Astrocyte of the cerebellum (primary cell): ENCODE data around the gene TRIM52.

ENCODE experiments used
- DNase-seq: peaks from one replicate; pipeline ENCODE4 v3.0.0-alpha.2; 2011; ENCODE audit warnings: low read depth
- H3K4me3 ChIP-seq: 2 replicates; pipeline ENCODE4 v1.5.1; 2011; ENCODE audit warnings: mild to moderate bottlenecking, low read depth, low read length, moderate library complexity
- in situ Hi-C: cut with HindIII; loops from 2 replicates; pipeline ENCODE4 v1.10.0; 2017; ENCODE audit warnings: low sequenced_read_pairs
- TF ChIP-seq, protein P1 (sequence below): IDR thresholded peaks from 2 replicates; pipeline ENCODE4 v1.5.1; 2012; ENCODE audit warnings: low read length, low read depth, moderate library complexity, mild to moderate bottlenecking; ENCODE audit errors: missing control alignments

The TRIM52 gene

GRCh38 chr5:181222630-181223057, 38.3 kb downstream of the TRIM52 start:
- no peak for DNase-seq
- peak overlapping the region; percentile 80 for H3K4me3 ChIP-seq
- TF ChIP-seq, protein P1, sequence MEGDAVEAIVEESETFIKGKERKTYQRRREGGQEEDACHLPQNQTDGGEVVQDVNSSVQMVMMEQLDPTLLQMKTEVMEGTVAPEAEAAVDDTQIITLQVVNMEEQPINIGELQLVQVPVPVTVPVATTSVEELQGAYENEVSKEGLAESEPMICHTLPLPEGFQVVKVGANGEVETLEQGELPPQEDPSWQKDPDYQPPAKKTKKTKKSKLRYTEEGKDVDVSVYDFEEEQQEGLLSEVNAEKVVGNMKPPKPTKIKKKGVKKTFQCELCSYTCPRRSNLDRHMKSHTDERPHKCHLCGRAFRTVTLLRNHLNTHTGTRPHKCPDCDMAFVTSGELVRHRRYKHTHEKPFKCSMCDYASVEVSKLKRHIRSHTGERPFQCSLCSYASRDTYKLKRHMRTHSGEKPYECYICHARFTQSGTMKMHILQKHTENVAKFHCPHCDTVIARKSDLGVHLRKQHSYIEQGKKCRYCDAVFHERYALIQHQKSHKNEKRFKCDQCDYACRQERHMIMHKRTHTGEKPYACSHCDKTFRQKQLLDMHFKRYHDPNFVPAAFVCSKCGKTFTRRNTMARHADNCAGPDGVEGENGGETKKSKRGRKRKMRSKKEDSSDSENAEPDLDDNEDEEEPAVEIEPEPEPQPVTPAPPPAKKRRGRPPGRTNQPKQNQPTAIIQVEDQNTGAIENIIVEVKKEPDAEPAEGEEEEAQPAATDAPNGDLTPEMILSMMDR = no peak
- in situ Hi-C loops = no loop called here

DNA sequence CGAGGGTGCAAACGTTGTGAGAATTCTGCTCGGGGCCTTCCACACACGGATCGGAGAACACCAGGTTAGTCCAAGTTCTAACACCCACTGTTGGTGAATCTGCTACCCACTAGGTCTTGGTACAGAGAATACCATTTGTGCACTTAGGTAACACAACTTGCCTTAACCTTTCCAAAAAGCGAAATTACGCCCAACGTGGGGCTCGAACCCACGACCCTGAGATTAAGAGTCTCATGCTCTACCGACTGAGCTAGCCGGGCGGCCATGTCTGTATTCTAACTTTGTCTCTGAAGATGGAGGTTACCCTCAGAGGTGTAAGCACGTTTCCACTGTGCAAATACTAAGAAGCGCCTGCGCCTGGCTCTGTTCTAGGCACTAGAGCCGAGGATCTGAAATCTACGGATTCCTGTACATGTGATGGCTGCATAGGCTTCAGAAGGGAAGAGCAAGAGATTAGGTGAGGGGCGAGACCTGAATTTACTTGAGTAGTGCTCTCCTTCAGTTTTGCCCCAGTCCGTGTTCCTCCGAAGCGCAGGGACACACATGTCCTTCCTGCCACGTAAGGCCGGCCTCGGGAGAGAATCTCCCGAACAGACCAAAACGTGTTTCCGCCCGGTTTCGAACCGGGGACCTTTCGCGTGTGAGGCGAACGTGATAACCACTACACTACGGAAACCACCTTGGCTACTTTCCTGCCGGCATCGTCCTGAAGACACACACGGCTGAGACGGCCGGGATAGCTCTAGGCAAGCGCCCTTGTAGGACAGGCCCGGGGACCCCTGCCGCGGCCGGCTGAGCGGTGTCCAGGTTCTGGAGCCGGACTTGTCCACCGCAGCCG, 38.9 kb downstream of the TRIM52 start:
- H3K4me3 ChIP-seq = peak overlapping the region; percentile 80
- TF ChIP-seq, protein P1 = no peak
- in situ Hi-C loops = no loop called here
- no peak for DNase-seq

DNA sequence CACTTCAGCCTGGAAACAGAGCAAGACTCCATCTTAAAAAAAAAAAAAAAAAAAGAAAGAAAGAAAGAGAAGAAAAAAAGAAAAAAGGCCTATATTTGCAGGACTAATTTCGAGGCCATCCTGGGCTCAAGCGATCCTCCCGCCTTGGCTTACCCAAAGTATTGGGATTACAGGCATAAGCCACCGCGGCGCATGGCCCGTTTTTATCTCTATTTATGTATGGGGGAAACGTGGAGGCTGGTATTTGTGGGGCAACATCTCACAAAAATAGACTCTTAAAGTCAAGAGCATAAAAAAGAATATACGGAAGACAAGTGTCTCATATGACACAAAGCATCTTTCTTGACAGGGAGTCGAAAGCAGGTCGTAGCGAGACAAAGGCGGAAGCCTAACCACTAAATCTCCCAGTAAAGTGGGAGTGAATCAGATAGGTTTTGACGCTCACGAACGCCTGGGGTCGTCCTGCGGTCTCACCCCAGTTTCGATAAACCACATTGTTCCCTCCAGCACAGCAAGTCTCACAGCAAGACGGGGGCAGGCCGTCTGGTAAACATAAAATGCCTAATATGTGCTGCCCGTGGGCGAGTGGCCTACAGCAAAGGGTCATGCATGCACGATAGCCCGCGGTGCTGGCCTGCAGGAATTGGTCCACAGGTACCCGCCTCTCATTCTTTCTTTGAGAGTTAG, 39.7 kb downstream of the TRIM52 start:
- in situ Hi-C loops = no loop called here
- DNase-seq = no peak
- H3K4me3 ChIP-seq = no peak overlapping the region
- TF ChIP-seq, protein P1 = no peak

DNA sequence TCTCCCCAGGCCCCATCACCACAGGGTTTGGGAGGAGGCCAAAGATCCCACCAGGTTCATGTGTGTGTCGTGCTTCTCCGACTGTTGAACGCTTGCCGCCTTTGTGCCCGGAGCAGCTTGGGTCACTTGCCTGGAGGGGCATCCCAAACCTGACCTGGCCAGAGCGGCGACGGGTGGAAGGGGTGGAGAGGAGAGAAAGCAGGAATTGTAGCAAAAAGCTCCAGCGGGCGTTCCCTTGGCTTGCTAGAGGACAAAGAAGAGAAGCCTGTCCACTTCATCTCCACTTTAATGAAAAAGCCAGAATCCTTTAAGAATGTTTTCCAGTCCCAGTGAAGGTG, 40.8 kb downstream of the TRIM52 start:
- no peak overlapping the region for H3K4me3 ChIP-seq
- TF ChIP-seq, protein P1 = no peak
- DNase-seq = no peak
- in situ Hi-C loops = no loop called here

GRCh38 chr5:181219262-181220177, 41.4 kb downstream of the TRIM52 start:
- TF ChIP-seq, protein P1 = no peak
- in situ Hi-C loops = no loop called here
- no peak overlapping the region for H3K4me3 ChIP-seq
- DNase-seq = no peak

DNA sequence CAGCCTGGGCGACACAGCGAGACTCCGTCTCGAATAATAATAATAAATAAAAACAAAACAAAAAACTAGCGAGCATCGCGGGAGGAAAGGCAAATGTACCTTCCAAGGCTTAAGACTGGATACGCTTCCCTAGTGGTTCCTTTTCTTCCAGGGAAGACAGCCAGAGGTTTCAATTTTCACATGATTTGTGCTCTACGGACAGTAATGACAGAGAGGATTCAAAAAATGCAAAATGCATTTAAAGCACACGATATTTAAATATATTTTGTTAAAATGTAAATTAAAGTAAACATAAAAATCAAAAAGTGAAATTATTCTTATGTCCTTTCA, 42.2 kb downstream of the TRIM52 start:
- TF ChIP-seq, protein P1 = no peak
- in situ Hi-C loops = no loop called here
- peak overlapping the region; percentile 34 for H3K4me3 ChIP-seq
- no peak for DNase-seq
